ENCODE data around the gene TBC1D25. TPM values are rescaled to one million over a fixed set of nuclear protein-coding genes. Genes with fewer than 3 reads are reported as not detected.
A peak's percentile ranks its signal among the peaks of the same experiment; 100 is the strongest.

Gene TBC1D25
- total and polyA plus RNA-seq, 12 donors = 6.1 to 22.6 (median 18.2) TPM

DNA sequence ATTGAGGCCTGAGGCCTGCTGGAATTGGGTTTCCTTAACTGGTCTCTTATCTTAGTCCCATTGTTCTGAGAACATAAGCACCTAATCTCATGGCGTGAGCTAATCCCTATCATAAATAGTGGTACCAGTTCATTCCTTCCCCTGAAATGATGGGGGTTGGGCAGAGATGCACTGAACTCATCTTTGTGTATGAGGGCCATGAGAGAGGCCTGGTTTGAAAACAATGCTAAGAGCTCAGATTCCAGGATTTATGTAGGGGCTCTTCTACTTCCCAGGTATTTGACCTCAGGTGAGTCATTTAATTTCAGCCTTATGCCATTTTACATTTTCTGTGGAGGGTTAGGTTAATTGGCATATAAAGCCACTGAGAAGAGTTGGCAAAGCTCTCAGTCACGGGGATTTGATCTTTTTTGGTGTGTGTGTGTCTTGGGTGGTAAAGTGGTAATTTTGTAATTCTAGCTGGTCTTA lies 39.2 kb downstream of the TBC1D25 start:
- ATAC-seq = no peak
- no peak for TF ChIP-seq CTCF (IDR thresholded peaks at IDR 0.05)
- intact Hi-C loops (cut with DNase I) = loop anchor here in 2 of 10 donors (10.0 kb wide), 2 partner anchors 74 to 1344 kb away; partner anchors contain the start of genes PORCN (in 1 of the 2) and USP11 (in 1 of the 2)

DNA sequence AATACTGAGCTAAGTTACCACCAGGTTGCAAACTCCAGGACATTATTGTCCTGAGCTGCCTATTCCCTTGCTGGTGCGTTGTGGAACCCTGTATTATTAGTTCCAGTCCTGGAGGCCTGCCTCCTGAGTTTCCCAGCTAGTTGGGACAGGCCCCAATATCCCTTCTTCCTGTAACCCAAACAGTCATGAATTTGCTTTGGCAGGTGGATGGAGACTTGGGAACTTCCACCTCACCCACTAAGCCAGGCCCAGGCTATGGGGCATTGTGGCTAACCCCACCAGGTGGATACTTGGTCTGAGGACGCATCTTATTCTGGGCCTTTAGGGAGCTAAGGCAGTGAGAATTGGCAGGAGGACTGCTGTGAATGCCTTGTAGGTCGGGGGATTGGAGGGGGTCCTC lies 39.7 kb downstream of the TBC1D25 start:
- H3K27me3 ChIP-seq = no peaks in the 10 kb centered on the region
- WGBS, 2 donors = 80 to 83% methylated on average over 3 of the region's 3 CpGs
- TF ChIP-seq CTCF (IDR thresholded peaks at IDR 0.05) = no peak
- H3K9me3 ChIP-seq = no peaks in the 10 kb centered on the region
- no peak for DNase-seq
- no peak overlapping the region for H3K27ac ChIP-seq
- intact Hi-C loops (cut with DNase I) = loop anchor here in 2 of 10 donors (10.0 kb wide), 2 partner anchors 74 to 1344 kb away; partner anchors contain the start of genes PORCN (in 1 of the 2) and USP11 (in 1 of the 2)
- H3K36me3 ChIP-seq = peaks cover 0 to 49% (median 30%) of the 10 kb centered on the region in 9 donors
- H3K4me1 ChIP-seq = peaks cover 8 to 24% (median 14%) of the 10 kb centered on the region in 9 donors
- H3K4me3 ChIP-seq = no peak overlapping the region
- no peak for ATAC-seq

More for the DNA sequence above, 39.2 kb downstream of the TBC1D25 start:
- Histone ChIP-seq H3K9me3 (no peaks in the 10 kb centered on the region), H3K27me3 (no peaks in the 10 kb centered on the region), H3K36me3 (peaks cover 0 to 49% (median 30%) of the 10 kb centered on the region in 9 donors), H3K4me1 (peaks cover 8 to 24% (median 14%) of the 10 kb centered on the region in 9 donors), H3K27ac (peak overlapping the region in 1 of 10 donors; percentile 5), H3K4me3 (no peak overlapping the region)
- WGBS, 2 donors = 66 to 75% methylated on average over 2 of the region's 2 CpGs
- no peak for DNase-seq

GRCh38 chrX:48580662-48581061 lies 41.1 kb downstream of the TBC1D25 start:
- Histone ChIP-seq H3K4me1 (peaks cover 5 to 18% (median 9%) of the 10 kb centered on the region in 9 donors), H3K36me3 (peaks cover 0 to 44% (median 24%) of the 10 kb centered on the region in 9 donors), H3K27me3 (no peaks in the 10 kb centered on the region), H3K4me3 (no peak overlapping the region), H3K9me3 (no peaks in the 10 kb centered on the region), H3K27ac (no peak overlapping the region)
- TF ChIP-seq CTCF (IDR thresholded peaks at IDR 0.05) = no peak
- intact Hi-C loops (cut with DNase I) = no loop called here
- 91 to 95% methylated on average over 1 of the region's 1 CpG for WGBS, 2 donors
- no peak for ATAC-seq
- DNase-seq = no peak

GRCh38 chrX:48584698-48585097 lies 45.2 kb downstream of the TBC1D25 start:
- 58 to 59% methylated on average over 2 of the region's 2 CpGs for WGBS, 2 donors
- no peak for TF ChIP-seq CTCF (IDR thresholded peaks at IDR 0.05)
- H3K4me3 ChIP-seq = no peak overlapping the region
- no peak overlapping the region for H3K27ac ChIP-seq
- ATAC-seq = no peak
- intact Hi-C loops (cut with DNase I) = no loop called here
- H3K4me1 ChIP-seq = peaks cover 0 to under 1% (median 0%) of the 10 kb centered on the region in 9 donors
- peaks cover 0 to 3% (median 0%) of the 10 kb centered on the region in 9 donors for H3K36me3 ChIP-seq
- no peaks in the 10 kb centered on the region for H3K9me3 ChIP-seq
- H3K27me3 ChIP-seq = no peaks in the 10 kb centered on the region
- no peak for DNase-seq

Measured in heart right ventricle (tissue), 16 donors.